MM.1S (cell line): Measurements from ENCODE around the gene ATP9A.

ENCODE experiments used
- CTCF ChIP-seq: fragments of 300-600 bp; sonication (generic); IDR thresholded peaks from 2 replicates; pipeline ENCODE4 v1.5.1; 2016; ENCODE audit warnings: antibody characterized with exemption, low read length, mixed read lengths
- EZH2 ChIP-seq: fragments of 300-600 bp; sonication (generic); optimal IDR thresholded peaks from 2 replicates; pipeline ENCODE3; 2017; ENCODE audit warnings: low read depth, mild to moderate bottlenecking, antibody characterized with exemption, low read length, mixed read lengths

DNA sequence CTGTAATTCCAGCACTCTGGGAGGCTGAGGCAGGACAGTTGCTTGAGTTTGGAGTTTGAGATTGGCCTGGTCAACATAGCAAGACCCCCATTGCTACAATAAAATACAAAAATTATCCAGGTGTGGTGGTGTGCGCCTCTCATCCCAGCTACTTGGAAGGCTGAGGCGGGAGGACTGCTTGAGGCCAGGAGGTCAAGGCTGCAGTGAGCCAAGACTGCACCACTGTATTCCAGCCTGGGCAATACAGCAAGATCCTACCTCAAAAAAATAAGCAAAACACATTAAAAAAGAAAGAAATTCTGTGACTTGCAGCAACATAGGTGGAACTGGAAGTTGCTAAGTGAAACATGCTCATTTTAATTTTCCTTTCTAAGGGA lies 119.6 kb downstream of the ATP9A start:
- TF ChIP-seq CTCF (no peak), EZH2 (no peak)
